CD14-positive monocyte (primary cell): ENCODE measurements around the gene ATXN1. TPM values are rescaled to one million over a fixed set of nuclear protein-coding genes. Genes with fewer than 3 reads are reported as not detected.

ENCODE experiments used
- DNase-seq, 3 donors: peaks; one replicate each; pipeline ENCODE4 v3.0.0-alpha.2; 2011 to 2022
- H2AFZ ChIP-seq: 2 replicates; pipeline ENCODE4 v1.6.0; 2012; ENCODE audit warnings: mild to moderate bottlenecking, low read depth, low read length, inconsistent platforms; ENCODE audit not compliant: insufficient read depth, poor library complexity, severe bottlenecking
- H3K27ac ChIP-seq, 2 donors: 1 replicate in 1 of 2; 2 replicates in 1 of 2; pipeline ENCODE4 v1.5.1; 2012 to 2013; ENCODE audit warnings: low read length in 2 of 2, control low read depth in 1 of 2, inconsistent platforms in 1 of 2, low read depth in 1 of 2, mild to moderate bottlenecking in 1 of 2
- H3K27me3 ChIP-seq, 2 donors: one replicate each; pipeline versions ENCODE4 v1.6.0 to v1.6.1; 2011 to 2013; ENCODE audit warnings: low read length in 2 of 2; ENCODE audit not compliant: control insufficient read depth in 2 of 2, insufficient read depth in 2 of 2
- H3K36me3 ChIP-seq, 2 donors: replicated peaks in 1 of 2; 1 replicate in 1 of 2; 2 replicates in 1 of 2; pipeline versions ENCODE4 v1.5.1 to v1.6.1; 2012 to 2013; ENCODE audit warnings: low read length in 2 of 2, control low read depth in 1 of 2, inconsistent platforms in 1 of 2, mild to moderate bottlenecking in 1 of 2; ENCODE audit not compliant: insufficient read depth in 2 of 2, control insufficient read depth in 1 of 2
- H3K4me1 ChIP-seq, 2 donors: 1 replicate in 1 of 2; 2 replicates in 1 of 2; pipeline versions ENCODE4 v1.5.1 to v1.6.1; 2012 to 2013; ENCODE audit warnings: low read length in 2 of 2, control low read depth in 1 of 2, inconsistent platforms in 1 of 2, mild to moderate bottlenecking in 1 of 2, moderate library complexity in 1 of 2; ENCODE audit not compliant: insufficient read depth in 2 of 2, control insufficient read depth in 1 of 2
- H3K4me2 ChIP-seq: replicated peaks from 2 replicates; pipeline ENCODE3; 2012; ENCODE audit warnings: low read length, moderate library complexity, mild to moderate bottlenecking; ENCODE audit not compliant: poor library complexity, severe bottlenecking; ENCODE audit errors: extremely low read depth
- H3K4me3 ChIP-seq, 3 experiments: fragments of 200-600 bp in 1 of 3; sonication (generic) in 1 of 3; replicated peaks in 1 of 3; 1 replicate in 2 of 3; 2 replicates in 1 of 3; pipeline ENCODE4 v1.5.1; 2011 to 2013; ENCODE audit warnings: low read length in 3 of 3, mild to moderate bottlenecking in 3 of 3, control low read depth in 2 of 3, low read depth in 2 of 3, inconsistent platforms in 1 of 3, moderate library complexity in 1 of 3
- H3K79me2 ChIP-seq: 2 replicates; pipeline ENCODE4 v1.6.0; 2012; ENCODE audit warnings: mild to moderate bottlenecking, control low read depth, inconsistent platforms, low read length, moderate library complexity; ENCODE audit not compliant: insufficient read depth
- H3K9ac ChIP-seq: 2 replicates; pipeline ENCODE4 v1.6.0; 2017; ENCODE audit warnings: low read length, mild to moderate bottlenecking; ENCODE audit not compliant: insufficient read depth, poor library complexity, severe bottlenecking
- H3K9me3 ChIP-seq, 2 donors: replicated peaks in 1 of 2; 1 replicate in 1 of 2; 2 replicates in 1 of 2; pipeline versions ENCODE4 v1.5.1 to v1.6.1; 2012 to 2013; ENCODE audit warnings: low read length in 2 of 2, control low read depth in 1 of 2; ENCODE audit not compliant: control insufficient read depth in 1 of 2, insufficient read depth in 1 of 2
- H4K20me1 ChIP-seq: 2 replicates; pipeline ENCODE4 v1.6.0; 2012; ENCODE audit warnings: mild to moderate bottlenecking, low read length, control low read depth, moderate library complexity; ENCODE audit not compliant: insufficient read depth
- H3K27ac Mint-ChIP-seq, 7 donors: one replicate each; pipeline ENCODE4 v1.8.0; 2020; ENCODE audit warnings: mild to moderate bottlenecking in 7 of 7, mixed read lengths in 7 of 7, moderate library complexity in 6 of 7, inconsistent platforms in 2 of 7
- H3K27me3 Mint-ChIP-seq, 3 donors: one replicate each; pipeline ENCODE4 v1.8.0; 2021 to 2022; ENCODE audit warnings: low read depth in 3 of 3, mild to moderate bottlenecking in 3 of 3, mixed read lengths in 3 of 3, moderate library complexity in 3 of 3, inconsistent platforms in 1 of 3
- H3K36me3 Mint-ChIP-seq, 2 donors: one replicate each; pipeline ENCODE4 v1.8.0; 2020; ENCODE audit warnings: mixed read lengths in 2 of 2, inconsistent platforms in 1 of 2, mild to moderate bottlenecking in 1 of 2
- H3K4me1 Mint-ChIP-seq: one replicate; pipeline ENCODE4 v1.8.0; 2020; ENCODE audit warnings: mild to moderate bottlenecking, mixed read lengths
- H3K4me3 Mint-ChIP-seq, 2 donors: one replicate each; pipeline ENCODE4 v1.8.0; 2020; ENCODE audit warnings: mild to moderate bottlenecking in 2 of 2, mixed read lengths in 2 of 2, moderate library complexity in 1 of 2
- H3K9me3 Mint-ChIP-seq, 7 donors: one replicate each; pipeline ENCODE4 v1.8.0; 2020 to 2022; ENCODE audit warnings: mixed read lengths in 7 of 7, mild to moderate bottlenecking in 6 of 7, moderate library complexity in 6 of 7, inconsistent platforms in 2 of 7
- WGBS: methylation state at CpG from one replicate; pipeline ENCODE4 v1.1.5; 2013; ENCODE audit warnings: missing lambda C conversion rate; ENCODE audit not compliant: insufficient coverage; 5-methylcytosine and 5-hydroxymethylcytosine counted together
- intact Hi-C, 2 donors: fragments of 100-400 bp; cut with micrococcal nuclease; formaldehyde crosslinking; loops; one replicate each; pipeline versions ENCODE4 v1.15.0 to v1.15.1; 2023
- polyA plus RNA-seq, 3 donors: library from polyadenylated mRNA; depleted of rRNA in 1 of 3; unstranded in 2 of 3; stranded (reverse) in 1 of 3; fragments of 300-500 nt in 2 of 3; fragments of >200 nt in 1 of 3; fragmentation: Illumina TruSeq in 2 of 3; gene quantifications; 1 replicate in 2 of 3; 2 replicates in 1 of 3; pipeline ENCODE4 v1.2.3, GENCODE V29; 2012 to 2021
- TF ChIP-seq, protein P1 (sequence below): fragments of 200-600 bp; IDR thresholded peaks from one replicate; pipeline ENCODE4 v1.8.0; 2022; ENCODE audit warnings: antibody characterized with exemption, mild to moderate bottlenecking

The ATXN1 gene
- polyA plus RNA-seq, 3 donors: 8.8 to 19.1 (median 10.9) TPM

DNA sequence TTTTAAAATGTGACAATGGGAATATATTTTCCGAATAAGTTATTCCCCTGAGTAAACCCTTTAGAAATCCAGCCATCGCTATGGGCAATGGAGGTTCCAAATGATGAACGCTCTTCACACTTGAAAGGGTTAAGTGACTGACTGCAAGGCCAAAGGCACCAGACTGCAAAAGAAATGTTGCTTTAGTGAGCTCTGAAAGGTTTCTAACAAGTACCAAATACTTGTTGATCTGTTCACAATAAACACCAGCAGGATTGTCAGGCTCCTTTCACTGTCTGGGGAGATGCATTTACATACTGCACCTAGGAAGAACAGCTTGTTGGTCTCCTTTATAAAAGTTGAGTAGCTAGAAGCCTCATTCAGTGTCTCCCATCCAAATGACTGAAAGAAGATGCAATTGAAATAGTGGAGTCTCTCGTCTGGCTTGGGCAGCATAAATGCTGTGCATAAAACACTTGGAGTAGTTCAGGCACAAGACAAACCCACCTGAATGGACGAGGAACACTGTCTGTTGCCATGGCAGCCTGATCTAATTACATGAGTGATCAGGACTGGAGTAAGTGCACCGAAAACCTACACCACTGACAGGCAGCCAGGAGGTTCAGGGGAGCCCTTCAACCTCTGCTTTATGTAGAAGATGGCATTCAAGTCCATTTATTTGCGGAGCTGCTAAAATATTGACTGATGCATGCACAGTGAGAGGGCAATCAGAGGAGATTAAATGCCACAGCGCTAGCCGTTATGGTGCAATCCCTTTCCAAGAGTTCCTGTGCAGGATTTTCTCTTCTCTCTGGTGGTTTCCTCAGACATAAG, 2.9 kb downstream of the ATXN1 start:
- Histone ChIP-seq H3K36me3 (no peaks in the 10 kb centered on the region), H3K9ac (peak overlapping the region; percentile 98), H3K4me3 (peak overlapping the region in 2 of 3 experiments; percentile 92 to 98), H3K27me3 (no peaks in the 10 kb centered on the region), H2AFZ (no peak overlapping the region), H3K4me2 (peak overlapping the region; percentile 98), H3K27ac (peak overlapping the region in 1 of 2 donors; percentile 98), H3K4me1 (peaks cover 37 to 71% of the 10 kb centered on the region in 2 donors), H4K20me1 (peaks cover 34% of the 10 kb centered on the region), H3K9me3 (no peaks in the 10 kb centered on the region), H3K79me2 (peaks cover 75% of the 10 kb centered on the region)
- H3K4me1 Mint-ChIP-seq: peaks cover 53% of the 10 kb centered on the region
- H3K27ac Mint-ChIP-seq: peak overlapping the region; percentile 97 to 99 (median 98)
- WGBS: 55% methylated on average over 6 of the region's 9 CpGs
- no peaks in the 10 kb centered on the region for H3K27me3 Mint-ChIP-seq
- no peaks in the 10 kb centered on the region for H3K9me3 Mint-ChIP-seq
- H3K4me3 Mint-ChIP-seq: peak overlapping the region; percentile 94 to 96
- intact Hi-C loops: loop anchor here in 1 of 2 donors (5.0 kb wide), 1 partner anchor 171 kb away; no protein-coding TSS in a partner anchor
- DNase-seq: peak in 2 of 3 donors; percentile 40 to 52
- H3K36me3 Mint-ChIP-seq: peaks cover 11 to 19% of the 10 kb centered on the region in 2 donors
- TF ChIP-seq, protein P1, sequence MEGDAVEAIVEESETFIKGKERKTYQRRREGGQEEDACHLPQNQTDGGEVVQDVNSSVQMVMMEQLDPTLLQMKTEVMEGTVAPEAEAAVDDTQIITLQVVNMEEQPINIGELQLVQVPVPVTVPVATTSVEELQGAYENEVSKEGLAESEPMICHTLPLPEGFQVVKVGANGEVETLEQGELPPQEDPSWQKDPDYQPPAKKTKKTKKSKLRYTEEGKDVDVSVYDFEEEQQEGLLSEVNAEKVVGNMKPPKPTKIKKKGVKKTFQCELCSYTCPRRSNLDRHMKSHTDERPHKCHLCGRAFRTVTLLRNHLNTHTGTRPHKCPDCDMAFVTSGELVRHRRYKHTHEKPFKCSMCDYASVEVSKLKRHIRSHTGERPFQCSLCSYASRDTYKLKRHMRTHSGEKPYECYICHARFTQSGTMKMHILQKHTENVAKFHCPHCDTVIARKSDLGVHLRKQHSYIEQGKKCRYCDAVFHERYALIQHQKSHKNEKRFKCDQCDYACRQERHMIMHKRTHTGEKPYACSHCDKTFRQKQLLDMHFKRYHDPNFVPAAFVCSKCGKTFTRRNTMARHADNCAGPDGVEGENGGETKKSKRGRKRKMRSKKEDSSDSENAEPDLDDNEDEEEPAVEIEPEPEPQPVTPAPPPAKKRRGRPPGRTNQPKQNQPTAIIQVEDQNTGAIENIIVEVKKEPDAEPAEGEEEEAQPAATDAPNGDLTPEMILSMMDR: no peak

GRCh38 chr6:16757332-16757731, 3.9 kb downstream of the ATXN1 start:
- H3K4me1 Mint-ChIP-seq: peaks cover 58% of the 10 kb centered on the region
- Histone ChIP-seq H2AFZ (no peak overlapping the region), H3K4me1 (peaks cover 40 to 71% of the 10 kb centered on the region in 2 donors), H3K79me2 (peaks cover 78% of the 10 kb centered on the region), H3K9me3 (no peaks in the 10 kb centered on the region), H3K27ac (peak overlapping the region in 1 of 2 donors; percentile 66), H3K4me2 (peak overlapping the region; percentile 6), H4K20me1 (peaks cover 39% of the 10 kb centered on the region), H3K4me3 (no peak overlapping the region), H3K36me3 (no peaks in the 10 kb centered on the region), H3K27me3 (no peaks in the 10 kb centered on the region), H3K9ac (no peak overlapping the region)
- intact Hi-C loops: loop anchor here in 1 of 2 donors (5.0 kb wide), 1 partner anchor 170 kb away; no protein-coding TSS in a partner anchor
- no peaks in the 10 kb centered on the region for H3K9me3 Mint-ChIP-seq
- H3K36me3 Mint-ChIP-seq: peaks cover 14 to 22% of the 10 kb centered on the region in 2 donors
- H3K27ac Mint-ChIP-seq: peak overlapping the region in 5 of 7 donors; percentile 63 to 81 (median 68)
- H3K4me3 Mint-ChIP-seq: no peak overlapping the region
- WGBS: no CpG with 5 or more reads among the region's 1 CpG
- DNase-seq: no peak
- TF ChIP-seq, protein P1: no peak
- no peaks in the 10 kb centered on the region for H3K27me3 Mint-ChIP-seq
